ELR (cell line): ENCODE results near the gene HDAC10.

Source experiments
- DNase-seq: peaks from one replicate; pipeline ENCODE4 v3.0.0-alpha.2; 2015; ENCODE audit warnings: low read depth

The HDAC10 gene

DNA sequence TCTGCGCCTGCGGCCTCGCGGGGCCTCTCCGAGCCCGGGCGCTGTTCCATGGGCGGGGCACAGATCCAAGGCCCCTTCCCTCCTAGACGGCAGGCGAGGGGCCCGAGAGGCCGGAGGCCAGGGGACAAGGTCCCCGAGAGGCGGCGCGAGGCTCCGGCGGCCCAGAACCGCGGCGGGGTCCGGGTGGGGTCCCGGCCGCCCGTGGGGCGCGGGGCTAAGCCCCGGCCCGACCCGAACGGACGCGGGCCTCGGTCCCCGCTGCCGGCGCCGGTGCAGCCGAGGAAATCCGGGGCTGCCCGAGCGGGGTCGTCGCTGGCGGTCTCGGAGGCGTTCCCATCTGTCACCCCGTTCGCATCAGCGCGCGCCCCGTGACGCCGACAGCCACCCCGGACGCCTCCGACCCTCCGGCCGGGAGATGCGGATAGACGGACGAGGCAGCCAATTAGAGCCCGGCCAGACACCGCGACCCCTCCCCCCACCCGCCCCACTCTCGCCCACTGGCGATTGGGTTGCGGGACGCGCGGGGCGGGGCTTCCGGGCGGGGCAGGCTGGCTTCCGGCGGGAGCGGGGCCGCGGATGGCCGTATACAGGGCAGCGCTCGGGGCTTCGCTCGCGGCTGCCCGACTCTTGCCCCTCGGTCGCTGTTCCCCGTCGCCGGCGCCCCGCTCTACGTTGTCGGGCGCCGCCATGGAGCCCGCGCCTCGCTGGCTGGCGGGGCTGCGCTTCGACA is 50.4 kb downstream of the HDAC10 start, which contains the start of gene SELENOO:
TSS of gene SELENOO (plus strand) at position 551 of the 730 bp plus-strand sequence. CDS start at position 577, 26 bp downstream.
- peak; percentile 90 for DNase-seq

DNA sequence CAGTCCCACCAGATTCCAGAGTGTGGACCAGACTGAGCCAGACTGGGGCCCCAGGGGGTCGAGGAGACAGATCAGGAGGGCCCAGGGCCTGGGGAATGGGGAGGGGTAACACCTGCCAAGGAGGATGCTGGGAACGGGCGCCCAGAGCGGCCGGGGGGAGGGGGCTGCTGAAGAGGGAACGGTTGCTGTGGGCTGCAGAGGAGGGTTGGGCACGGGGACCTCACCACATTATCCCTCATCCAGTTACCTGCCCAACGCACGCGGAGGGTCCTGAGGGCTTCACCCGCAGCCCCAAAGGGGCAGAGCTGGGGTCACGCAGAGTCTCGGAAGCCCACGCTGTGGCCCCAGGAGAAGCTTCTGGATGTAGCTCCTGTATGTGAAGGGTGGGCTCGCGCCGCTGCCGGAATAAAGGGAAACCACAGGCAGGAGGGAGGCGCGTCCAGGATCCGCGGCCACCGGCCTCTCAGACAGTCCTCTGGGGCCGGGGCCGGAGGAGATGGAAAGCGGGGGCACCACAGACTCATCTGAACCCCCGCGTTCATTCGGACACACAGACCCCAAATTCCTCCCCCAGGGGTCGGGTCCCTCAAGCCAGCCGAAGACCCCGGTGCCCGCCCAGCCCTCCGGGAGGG is 51.1 kb downstream of the HDAC10 start:
- peak; percentile 45 for DNase-seq

GRCh38 chr22:50199251-50199721 is 51.8 kb downstream of the HDAC10 start:
- no peak for DNase-seq

DNA sequence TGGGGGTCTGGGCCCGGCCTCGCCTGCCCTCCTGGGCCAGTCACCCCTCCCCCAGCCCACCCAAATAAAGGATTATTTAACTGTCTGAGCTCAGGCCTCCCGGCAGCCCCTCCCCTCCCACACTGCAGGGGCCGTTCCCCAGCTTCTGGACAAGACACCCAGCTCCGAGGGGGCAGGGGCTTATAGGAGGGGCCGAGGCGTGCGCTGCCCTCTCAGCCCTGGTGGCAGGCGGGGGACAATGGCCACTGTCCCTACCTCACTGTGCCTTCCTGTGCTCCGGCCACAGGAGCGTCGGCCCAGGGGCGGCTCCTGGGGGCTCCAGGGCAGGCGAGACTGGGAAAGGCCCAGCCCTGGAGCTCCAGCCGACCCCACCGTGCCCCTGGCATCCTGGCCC is 52.4 kb downstream of the HDAC10 start:
- DNase-seq, result no peak

DNA sequence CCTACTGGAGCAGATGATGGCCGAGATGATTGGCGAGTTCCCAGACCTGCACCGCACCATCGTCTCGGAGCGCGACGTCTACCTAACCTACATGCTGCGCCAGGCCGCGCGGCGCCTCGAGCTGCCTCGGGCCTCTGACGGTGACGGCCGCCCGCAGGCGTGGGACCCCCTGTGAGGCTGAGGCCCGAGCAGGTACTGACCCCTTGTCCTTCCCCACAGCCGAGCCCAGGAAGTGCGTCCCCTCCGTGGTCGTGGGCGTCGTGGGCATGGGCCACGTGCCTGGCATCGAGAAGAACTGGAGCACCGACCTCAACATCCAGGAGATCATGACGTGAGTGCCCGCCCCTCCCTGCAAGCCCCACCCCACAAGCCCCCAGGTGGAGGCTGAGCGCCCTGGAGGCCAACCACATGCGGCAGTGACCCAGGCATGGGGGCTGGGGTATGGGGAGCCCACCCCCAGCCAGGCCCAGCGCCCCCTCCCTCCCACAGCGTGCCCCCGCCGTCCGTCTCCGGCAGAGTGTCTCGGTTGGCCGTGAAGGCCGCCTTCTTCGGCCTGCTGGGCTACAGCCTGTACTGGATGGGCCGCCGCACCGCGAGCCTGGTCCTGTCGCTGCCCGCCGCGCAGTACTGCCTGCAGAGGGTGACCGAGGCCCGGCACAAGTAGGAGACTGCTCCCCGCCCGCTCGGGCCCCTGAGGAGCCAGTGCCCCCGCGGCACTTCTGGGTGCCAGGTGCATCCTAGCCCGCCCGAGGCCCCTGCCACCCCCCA is 53.0 kb downstream of the HDAC10 start:
- no peak for DNase-seq

DNA sequence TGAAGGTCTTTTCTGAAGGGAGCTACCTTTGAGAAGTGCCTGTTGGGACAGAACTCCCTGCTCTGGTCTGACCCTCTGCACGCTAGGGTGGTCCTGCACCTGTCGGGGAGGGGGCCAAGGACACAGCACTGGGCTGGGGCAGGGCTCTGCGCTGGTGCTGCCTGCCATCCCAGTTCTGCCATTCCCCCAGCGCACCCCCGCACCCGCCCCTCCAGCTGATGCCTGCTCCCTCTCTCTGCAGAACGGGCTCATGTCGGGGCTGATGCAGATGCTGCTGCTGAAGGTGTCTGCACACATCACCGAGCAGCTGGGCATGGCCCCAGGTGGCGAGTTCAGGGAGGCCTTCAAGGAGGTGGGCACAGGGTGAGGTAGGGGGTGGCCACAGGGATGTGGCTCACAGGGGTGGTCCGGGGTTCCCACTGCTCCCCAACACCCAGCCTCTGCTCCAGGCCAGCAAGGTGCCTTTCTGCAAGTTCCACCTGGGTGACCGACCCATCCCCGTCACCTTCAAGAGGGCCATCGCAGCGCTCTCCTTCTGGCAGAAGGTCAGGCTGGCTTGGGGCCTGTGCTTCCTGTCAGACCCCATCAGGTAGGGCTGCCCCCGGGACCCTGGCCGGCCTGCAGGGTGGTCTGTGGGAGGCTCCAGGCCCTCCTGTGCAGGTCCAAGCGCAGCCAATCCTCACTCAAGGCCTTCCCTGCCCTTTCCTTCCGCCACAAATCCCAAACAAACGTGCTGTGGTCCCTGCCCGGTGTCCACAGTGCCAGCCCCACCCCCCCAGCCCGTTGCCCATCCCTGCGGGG is 53.9 kb downstream of the HDAC10 start:
- DNase-seq, result no peak

DNA sequence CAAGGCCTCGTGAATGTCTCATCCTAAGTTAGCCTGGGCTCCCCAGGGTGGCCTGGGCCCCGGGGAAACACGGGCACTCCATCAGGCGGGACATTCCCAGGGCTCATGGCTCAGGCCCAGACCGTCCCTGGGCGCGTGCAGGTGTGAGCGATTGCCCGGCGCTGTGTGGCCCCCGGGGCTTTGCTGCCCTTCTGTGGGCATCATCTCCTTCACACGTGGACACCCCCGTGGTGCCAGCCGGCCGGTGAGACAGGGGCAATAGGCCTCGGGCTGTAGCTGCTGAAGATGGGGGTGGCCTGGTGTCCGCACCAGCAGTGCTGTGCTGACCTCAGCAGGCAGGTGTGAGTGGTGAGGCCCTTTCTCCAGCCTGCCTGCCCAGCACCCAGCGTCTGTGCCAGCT is 54.8 kb downstream of the HDAC10 start:
- DNase-seq, result no peak
